Fibroblast of skin of right biceps (primary cell): ENCODE results near the gene TTC19.

Source experiments
- DNase-seq: peaks from one replicate; pipeline ENCODE4 v3.0.0-alpha.2; 2013

TTC19 gene, protein sequence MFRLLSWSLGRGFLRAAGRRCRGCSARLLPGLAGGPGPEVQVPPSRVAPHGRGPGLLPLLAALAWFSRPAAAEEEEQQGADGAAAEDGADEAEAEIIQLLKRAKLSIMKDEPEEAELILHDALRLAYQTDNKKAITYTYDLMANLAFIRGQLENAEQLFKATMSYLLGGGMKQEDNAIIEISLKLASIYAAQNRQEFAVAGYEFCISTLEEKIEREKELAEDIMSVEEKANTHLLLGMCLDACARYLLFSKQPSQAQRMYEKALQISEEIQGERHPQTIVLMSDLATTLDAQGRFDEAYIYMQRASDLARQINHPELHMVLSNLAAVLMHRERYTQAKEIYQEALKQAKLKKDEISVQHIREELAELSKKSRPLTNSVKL

GRCh38 chr17:15999141-15999973 lies at the start of gene TTC19, which contains the start of gene ZSWIM7:
TSS of gene TTC19 (plus strand) at chr17:15999824. CDS start at chr17:15999849, 25 bp downstream.
TSS of gene ZSWIM7 (minus strand) at chr17:15999704. CDS start at chr17:15999594, 110 bp downstream.
- DNase-seq = peak; percentile 94

DNA sequence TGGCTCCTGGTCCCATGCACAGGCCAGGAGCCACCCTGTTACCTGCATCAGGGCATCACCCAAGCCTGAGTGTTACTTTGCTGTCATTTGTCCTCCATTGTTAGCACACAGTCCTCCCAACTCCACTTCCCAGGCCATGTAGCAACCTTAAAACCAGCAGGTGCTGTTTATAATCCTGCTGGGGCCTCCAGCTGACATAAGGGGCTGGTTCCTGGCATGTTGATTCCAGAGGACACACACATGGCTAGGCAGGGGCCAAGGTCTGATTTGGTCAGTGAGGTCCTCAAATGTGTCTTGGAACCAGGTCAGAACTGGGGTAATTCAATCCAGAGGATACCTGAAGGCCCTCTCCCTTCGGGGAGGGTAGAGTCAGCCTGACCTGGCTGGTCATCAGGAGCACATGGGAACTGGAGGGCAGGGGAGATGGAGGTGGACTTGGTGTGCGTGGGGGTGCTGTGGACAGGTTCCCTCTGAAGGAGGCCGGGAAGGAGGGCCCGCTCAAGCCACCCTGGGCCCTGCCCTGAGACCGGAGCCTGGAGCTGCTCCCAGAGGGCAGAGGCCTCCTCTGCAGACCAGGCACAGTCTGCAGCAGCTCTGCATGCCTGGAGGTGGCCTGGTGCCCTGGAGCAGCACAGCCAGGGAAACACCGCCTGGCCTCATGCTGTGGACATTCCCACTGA lies 48.1 kb upstream of the TTC19 start:
- no peak for DNase-seq

- DNase-seq = no peak
Measured at GRCh38 chr17:15952048-15952532, 47.5 kb upstream of the TTC19 start.

DNA sequence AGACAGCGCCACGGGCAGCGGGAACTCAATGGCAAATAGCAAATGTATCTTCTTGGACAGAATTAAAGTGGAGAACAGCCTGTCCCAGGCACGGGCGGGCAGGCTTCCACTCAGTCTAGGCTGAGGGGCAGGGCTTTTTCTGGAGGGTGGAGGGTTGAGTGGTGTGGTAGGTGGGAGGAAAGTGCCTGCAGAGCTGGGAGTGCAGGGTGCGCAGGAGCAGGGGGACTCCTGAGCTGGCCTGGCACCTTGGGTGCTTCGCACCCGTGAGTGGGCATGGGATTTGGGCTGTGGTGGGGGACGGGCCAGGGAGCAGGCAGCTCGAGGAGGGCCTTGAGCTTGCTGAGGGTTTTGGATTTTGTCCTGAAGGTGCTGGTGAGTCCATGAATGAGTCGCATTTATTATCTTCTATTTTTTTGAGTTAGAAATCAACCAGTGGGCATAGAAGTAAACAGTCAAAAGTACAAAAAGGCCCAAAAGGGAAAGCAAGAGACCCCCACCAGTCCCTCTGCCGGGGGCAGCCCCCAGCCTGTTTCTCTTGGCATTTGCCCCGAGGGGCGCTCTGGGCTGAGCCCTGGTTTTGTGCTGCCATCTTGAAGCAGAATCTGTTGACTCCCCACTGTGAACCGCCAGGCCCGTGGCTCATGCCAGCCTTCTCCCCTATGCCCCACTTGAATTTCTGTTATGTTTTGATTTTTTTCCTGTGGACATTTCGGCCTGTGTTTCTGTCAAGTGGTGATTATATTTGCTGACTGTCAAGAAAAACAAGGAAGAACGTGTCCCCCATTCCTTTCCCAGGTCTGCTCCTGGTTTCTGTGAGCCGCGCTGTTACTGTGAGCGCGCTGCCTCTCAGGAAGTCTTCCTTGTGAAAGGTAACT lies 46.5 kb upstream of the TTC19 start:
- DNase-seq = no peak

GRCh38 chr17:15954222-15954621 lies 45.4 kb upstream of the TTC19 start:
- DNase-seq = peak; percentile 89

- DNase-seq = no peak
Measured at GRCh38 chr17:15955793-15956541, 43.7 kb upstream of the TTC19 start.

GRCh38 chr17:15957206-15957605 lies 42.4 kb upstream of the TTC19 start:
- DNase-seq = no peak

GRCh38 chr17:15957608-15958307 lies 41.9 kb upstream of the TTC19 start:
- no peak for DNase-seq

GRCh38 chr17:15958484-15958854 lies 41.2 kb upstream of the TTC19 start:
- DNase-seq = no peak

GRCh38 chr17:15963670-15964110 lies 35.9 kb upstream of the TTC19 start:
- peak; percentile 64 for DNase-seq

- no peak for DNase-seq
Measured at GRCh38 chr17:15965528-15965927, 34.1 kb upstream of the TTC19 start.

- DNase-seq = no peak
Measured at GRCh38 chr17:15966183-15966878, 33.3 kb upstream of the TTC19 start.

DNA sequence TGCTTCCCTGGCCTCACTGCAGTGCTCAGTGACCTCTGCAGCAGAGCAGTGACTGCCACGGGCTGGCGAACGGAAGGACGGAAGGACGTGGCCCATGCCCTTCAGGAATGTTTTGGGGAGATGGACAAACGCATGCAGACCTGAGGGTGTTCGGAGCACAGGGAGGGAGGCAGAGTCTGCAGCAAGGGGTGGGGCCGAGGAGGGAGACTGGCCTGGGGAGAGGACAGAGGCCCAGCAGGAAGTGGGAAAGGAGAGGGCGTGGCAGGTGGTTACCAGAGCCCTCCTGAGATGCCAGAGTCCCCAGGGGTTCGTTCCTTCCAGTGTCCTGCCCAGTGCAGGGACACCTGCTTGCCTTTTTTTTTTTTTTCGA lies 32.8 kb upstream of the TTC19 start:
- DNase-seq = no peak

- DNase-seq = no peak
Measured at GRCh38 chr17:15967706-15968399, 31.8 kb upstream of the TTC19 start.

- DNase-seq = no peak
Measured at GRCh38 chr17:15969463-15969862, 30.2 kb upstream of the TTC19 start.

- DNase-seq = no peak
Measured at GRCh38 chr17:15970500-15970899, 29.1 kb upstream of the TTC19 start.

DNA sequence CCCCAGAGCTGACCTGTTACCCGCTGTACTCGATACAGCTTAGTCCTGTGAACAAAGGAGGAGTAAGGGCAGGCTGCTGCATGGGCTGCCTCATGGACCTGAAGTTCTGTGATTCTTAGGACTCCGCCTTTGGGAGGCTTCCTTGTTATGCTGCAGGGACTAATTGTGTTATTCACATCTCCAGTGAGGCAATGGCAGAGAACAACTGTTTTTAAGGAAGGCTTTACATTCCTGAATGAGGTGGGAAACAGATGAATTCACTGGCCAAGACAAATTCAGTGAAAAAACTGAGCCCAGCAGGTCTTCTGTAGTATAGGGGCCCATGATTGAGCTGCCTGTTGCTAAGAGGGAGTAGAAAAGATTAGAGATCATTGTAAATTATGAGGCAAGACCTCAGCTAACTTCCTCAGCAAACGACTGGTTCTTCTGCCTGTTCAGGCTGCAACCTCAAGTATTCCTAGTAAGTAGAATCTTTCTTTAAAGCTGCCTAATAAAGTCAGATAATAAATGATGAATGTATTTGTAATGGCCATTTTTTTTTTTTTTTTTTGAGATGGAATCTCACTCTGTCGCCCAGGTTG lies 28.4 kb upstream of the TTC19 start:
- no peak for DNase-seq

DNA sequence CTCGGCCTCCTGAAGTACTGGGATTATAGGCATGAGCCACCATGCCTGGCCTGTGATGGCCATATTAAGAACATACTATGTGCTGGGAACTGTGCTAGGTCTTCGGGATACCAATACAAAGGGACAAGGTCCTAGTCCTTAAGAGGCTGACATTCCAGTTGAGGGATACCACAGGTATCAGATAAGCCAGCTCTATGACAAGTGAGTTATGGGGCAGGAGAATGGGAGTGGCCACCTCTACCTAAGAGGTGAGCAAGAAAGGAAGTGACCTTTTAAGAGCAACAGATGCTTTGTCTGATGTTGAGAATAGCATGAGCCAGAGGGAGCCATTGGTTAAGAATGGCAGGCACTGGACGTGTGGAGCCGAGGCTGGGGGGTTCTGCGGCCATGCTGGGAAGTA lies 27.7 kb upstream of the TTC19 start:
- DNase-seq = no peak

- no peak for DNase-seq
Measured at GRCh38 chr17:15972497-15972951, 27.1 kb upstream of the TTC19 start.
